GM12872 (cell line): ENCODE results near the gene DHX38.
"Not testable (repeated sequence)": the region's sequence is repeated elsewhere in the genome, so short reads cannot be mapped to it uniquely, and the experiment has no call there.

Experiments
- TF ChIP-seq, protein P1 (sequence below): IDR thresholded peaks from 3 replicates; pipeline ENCODE4 v1.5.1; 2011; ENCODE audit warnings: low read depth, mild to moderate bottlenecking, low read length, moderate library complexity; ENCODE audit not compliant: insufficient read depth

The DHX38 gene

DNA sequence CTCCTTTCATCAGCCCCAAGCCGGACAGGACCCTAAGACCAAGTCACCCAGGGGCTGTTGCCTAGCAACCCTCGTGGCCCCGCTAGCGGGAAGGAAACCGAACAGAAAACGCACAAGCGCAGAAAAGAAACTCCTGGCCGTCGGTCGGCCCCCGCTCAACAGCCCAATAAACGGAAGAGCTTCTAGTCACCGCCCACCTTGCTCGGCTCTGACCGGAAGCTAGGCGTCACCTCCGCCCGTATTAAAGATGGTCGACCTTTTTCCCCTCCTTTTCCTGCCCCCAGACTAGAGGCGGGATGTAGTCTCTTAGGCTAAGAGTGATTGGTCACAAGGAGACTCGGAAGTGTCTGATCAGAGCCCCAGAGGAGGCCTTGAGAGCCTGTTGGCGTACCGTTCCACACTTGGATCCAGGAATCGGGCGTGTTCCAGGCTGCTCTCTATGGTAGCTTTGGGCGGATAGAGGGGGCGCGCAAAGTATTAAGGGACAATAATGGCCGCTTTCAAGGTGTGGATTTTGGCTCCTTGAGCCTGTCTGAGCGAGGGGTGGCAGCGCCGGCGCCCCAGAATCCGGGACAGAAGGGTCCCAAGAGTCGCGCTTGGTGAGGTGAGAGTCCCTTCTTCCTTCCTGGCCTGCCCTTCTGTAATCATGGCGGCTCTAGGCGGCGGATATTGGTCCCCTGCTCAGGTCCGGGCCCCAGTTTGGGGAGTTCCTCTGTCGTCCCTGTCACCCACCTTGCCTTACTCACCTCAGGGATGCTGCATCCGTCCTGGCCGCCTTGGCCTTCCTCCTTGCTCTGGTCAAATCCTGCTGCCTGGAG is at the start of gene DHX38, which contains the start of gene TXNL4B:
Gene DHX38, plus strand, starts transcription at position 400 of the 818 bp plus-strand sequence. CDS start 2,311 bp downstream, outside the sequence.
Gene TXNL4B, minus strand, starts transcription at position 173 of the 818 bp plus-strand sequence. CDS start 2,871 bp downstream, outside the sequence.
- TF ChIP-seq, protein P1, sequence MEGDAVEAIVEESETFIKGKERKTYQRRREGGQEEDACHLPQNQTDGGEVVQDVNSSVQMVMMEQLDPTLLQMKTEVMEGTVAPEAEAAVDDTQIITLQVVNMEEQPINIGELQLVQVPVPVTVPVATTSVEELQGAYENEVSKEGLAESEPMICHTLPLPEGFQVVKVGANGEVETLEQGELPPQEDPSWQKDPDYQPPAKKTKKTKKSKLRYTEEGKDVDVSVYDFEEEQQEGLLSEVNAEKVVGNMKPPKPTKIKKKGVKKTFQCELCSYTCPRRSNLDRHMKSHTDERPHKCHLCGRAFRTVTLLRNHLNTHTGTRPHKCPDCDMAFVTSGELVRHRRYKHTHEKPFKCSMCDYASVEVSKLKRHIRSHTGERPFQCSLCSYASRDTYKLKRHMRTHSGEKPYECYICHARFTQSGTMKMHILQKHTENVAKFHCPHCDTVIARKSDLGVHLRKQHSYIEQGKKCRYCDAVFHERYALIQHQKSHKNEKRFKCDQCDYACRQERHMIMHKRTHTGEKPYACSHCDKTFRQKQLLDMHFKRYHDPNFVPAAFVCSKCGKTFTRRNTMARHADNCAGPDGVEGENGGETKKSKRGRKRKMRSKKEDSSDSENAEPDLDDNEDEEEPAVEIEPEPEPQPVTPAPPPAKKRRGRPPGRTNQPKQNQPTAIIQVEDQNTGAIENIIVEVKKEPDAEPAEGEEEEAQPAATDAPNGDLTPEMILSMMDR: no peak

DNA sequence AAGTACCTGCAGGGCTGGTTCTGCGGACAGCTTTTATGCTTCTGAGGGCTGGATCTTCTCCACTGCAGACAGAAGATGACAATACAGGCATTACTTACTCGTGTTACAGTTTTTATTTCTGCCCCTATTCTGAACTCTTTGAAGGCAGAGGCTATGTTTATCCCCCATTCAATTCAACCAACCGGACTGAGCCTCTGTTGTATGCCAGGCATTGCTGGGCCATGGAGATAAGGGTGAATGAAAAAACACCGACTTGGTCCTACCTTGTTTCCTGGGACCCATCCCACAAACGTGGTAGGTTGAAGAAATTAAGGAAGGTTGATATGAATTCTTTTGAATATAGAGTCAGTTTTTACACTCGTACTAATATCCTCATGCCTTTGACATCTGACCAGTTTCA is 49.4 kb upstream of the DHX38 start:
- TF ChIP-seq, protein P1: no peak

DNA sequence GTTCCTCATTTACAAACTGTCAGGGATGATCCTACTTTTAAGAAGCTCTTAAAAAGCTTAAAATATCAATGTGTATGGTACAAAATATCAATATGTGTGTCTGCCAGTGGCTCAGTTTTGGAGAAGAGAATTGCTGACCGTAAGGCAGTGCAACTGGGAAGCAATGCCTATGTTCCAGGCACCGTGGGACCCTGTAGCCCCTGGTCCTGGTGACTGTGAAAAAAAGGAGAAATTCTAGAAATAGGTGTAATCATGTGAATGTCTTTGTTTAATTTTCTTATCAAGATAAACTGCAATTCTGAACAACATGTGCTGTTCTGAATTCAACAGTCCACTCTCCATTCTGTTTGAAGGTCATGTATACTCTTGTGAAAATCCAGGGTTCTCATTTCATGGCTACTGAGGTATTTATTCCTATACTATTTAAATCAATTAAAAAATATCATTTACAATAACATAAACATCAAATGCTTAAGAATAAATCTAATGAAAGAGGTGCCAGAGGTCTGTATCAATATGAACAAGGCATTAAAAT is 48.8 kb upstream of the DHX38 start:
- TF ChIP-seq, protein P1: no peak

DNA sequence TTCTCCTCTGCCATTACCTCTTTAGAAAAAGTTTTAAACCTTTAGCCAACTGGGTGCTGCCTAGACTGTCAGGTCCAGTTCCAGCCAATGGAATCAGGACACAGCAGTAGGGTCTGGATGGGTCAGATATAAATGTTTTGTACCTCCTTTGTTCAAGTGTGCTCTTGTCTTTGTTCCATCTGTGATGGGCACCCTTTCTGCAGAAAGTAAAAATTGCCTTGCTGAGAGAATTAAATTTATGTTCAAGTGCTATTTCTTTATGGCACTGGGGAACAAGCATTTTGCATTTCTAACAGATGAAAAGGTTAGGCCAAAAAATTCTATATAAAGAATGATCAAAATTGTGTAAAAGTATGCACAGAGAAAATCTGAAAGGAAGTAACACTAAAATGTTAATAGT is 44.5 kb upstream of the DHX38 start:
- TF ChIP-seq, protein P1: no peak

DNA sequence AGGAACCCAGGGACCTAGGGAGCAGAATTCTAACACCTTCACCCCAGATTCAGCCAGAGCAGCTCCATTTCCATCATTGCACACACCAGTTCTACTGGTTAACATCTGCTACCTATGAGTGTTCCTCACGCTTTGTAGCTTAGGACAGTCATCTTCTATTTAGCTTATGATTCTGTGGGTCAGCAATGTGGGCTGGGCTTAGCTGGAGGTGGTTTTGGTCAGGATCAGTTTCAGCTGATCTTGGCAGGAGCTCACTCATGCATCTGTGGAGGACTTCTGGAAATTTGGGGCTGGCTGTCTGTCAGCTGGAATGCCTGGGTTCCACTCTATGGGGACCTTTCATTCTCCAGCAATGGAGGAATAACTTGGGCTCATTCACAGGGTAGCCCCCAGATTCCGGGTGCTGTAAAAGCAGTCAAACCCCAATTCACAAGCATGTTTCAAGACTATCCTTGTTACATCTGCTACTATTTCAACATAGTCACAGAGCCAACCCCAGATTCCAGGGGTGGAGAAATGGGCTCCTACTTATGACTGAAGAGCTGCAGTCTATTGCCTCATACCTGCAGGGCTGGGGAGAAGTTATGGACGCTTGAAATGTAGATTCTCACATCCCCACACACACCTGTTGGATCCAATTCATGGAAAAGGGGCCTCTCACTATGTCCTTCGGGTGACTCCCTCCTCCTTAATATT is 42.7 kb upstream of the DHX38 start:
- TF ChIP-seq, protein P1: no peak

DNA sequence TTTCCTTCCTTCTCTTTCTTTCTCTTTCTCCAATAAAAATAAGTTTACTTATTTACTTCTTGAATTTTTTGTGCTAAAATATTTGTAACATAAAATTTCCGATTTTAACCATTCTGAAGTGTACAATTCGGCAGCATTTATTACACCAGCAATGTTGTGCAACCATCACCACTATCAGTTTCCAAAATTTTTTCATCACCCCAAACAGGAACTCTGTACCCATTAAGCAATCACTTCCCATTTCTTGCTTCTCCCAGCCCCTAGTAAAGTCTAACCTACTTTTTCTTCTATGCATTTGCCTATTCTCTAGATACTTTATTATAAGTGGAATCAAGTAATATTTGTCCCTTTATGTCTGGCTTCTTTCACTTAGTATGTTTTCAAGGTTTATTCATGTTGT is 41.8 kb upstream of the DHX38 start:
- TF ChIP-seq, protein P1: no peak

DNA sequence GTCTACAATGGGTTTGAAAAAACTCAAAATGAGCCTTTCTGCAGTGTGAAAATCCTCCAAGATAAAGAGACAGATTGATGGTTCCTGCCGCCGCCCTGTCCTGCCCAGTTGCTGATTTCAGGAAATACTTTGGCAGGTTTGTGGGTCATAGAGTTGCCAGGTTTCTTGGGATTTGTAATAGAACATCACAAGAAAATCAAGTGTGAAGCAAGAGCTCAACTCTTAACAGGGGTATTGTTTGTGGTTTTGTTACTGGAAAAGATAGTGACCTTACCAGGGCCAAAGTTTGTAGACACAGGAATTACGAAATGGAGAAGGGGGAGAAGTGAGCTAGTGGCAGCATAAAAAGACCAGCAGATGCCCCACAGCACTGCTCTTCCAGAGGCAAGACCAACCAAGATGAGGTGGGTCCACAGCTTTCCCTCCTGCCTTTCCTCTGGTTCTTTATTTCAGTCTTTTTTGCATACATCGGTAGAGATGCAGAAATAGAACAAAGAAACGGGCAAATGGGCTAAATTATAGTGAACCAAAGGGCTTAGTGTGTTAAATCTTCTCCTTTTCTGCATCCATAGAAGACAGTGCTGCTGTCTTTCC is 39.3 kb upstream of the DHX38 start, which contains the start of gene HP:
Gene HP, plus strand, starts transcription at position 252 of the 594 bp plus-strand sequence. Its CDS starts 148 bp downstream, at position 400.
- TF ChIP-seq, protein P1: not testable (repeated sequence)
